ENCODE results near the gene MTR. TPM values are rescaled to one million over a fixed set of nuclear protein-coding genes. Genes with fewer than 3 reads are reported as not detected.
"Not testable (repeated sequence)": the region's sequence is repeated elsewhere in the genome, so short reads cannot be mapped to it uniquely, and the experiment has no call there.

MTR gene
- total RNA-seq, 2 experiments from 2014 or later, result 22.3 to 63.8 TPM

- H3K27ac ChIP-seq (ENCODE audit: low read depth, low read length, poor library complexity, severe bottlenecking), result no peak overlapping the region
- POLR2A ChIA-PET, result interaction anchor here (0.7 to 0.8 kb wide), 3 partner anchors 11 to 58 kb away, joined by 3 read pairs; no protein-coding TSS in a partner anchor
- H3K36me3 ChIP-seq (ENCODE audit: insufficient read depth, low read length), result peaks cover 93% of the 10 kb centered on the region
- no peak for DNase-seq (ENCODE audit: low spot score)
- H3K4me3 ChIP-seq (ENCODE audit: low read depth, low read length, poor library complexity, severe bottlenecking), result no peak overlapping the region
- no peak overlapping the region for H2AFZ ChIP-seq (ENCODE audit: low read length)
- CTCF ChIA-PET (ENCODE audit: unreplicated experiment), result no interaction called here
- TF ChIP-seq CTCF (conservative IDR thresholded peaks at IDR 0.05; ENCODE audit: low read length), result no peak
- TF ChIP-seq EZH2phosphoT487 (IDR thresholded peaks at IDR 0.05; ENCODE audit: borderline replicate concordance, low read depth, low read length), result no peak
- no peaks in the 10 kb centered on the region for H3K9me3 ChIP-seq (ENCODE audit: low read length)
- H4K20me1 ChIP-seq (ENCODE audit: insufficient read depth, low read length), result no peaks in the 10 kb centered on the region
- intact Hi-C loops (cut with micrococcal nuclease; ENCODE audit: unreplicated experiment), result no loop called here
- no TSS peak for BruUV-seq (replicated peaks)
- no peaks in the 10 kb centered on the region for H3K9me2 ChIP-seq (ENCODE audit: insufficient read depth, low read length)
- no peak overlapping the region for H3K4me2 ChIP-seq (ENCODE audit: low read length)
- no peaks in the 10 kb centered on the region for H3K79me2 ChIP-seq (ENCODE audit: insufficient read depth, low read depth, low read length)
- H3K4me1 ChIP-seq (ENCODE audit: insufficient read depth, low read length, poor library complexity, severe bottlenecking), result no peaks in the 10 kb centered on the region
Observed at GRCh38 chr1:236851871-236852270, 56.8 kb downstream of the MTR start.

DNA sequence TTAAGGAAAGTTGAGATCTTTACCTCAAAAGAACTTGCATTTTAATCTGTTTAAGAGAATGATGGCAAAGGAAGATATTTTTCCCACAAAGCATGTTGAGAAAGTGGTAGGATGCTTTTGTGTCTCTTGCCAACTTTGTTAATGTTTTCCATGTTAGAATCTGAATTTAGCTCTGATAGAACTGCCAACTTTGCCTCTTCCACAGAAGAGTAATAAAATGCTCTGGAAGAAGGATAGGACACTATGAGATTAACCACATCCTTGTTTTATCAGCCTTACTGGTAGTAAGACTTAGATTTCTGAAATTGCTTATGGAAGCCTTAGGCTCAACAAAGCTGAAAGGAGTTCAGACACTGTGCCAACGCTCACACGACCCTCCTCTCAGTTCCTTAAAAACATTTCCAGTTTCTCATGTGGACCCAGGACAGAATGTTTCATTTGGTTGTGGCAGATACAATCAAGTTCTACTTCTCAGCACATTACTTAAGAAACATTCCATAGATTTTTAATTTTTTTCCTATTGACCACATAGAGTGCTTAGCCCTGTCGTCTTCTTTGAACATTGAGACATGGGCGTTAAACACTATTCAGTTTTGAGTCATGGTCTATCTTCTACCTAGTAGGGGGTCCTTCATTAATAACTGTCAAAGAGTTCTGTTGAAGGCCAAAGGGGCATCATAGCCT, 59.0 kb downstream of the MTR start:
- no peaks in the 10 kb centered on the region for H3K79me2 ChIP-seq (ENCODE audit: insufficient read depth, low read depth, low read length)
- no peaks in the 10 kb centered on the region for H3K9me3 ChIP-seq (ENCODE audit: low read length)
- no peak overlapping the region for H3K27ac ChIP-seq (ENCODE audit: low read depth, low read length, poor library complexity, severe bottlenecking)
- no peak overlapping the region for H3K4me2 ChIP-seq (ENCODE audit: low read length)
- peaks cover 95% of the 10 kb centered on the region for H3K36me3 ChIP-seq (ENCODE audit: insufficient read depth, low read length)
- no peaks in the 10 kb centered on the region for H4K20me1 ChIP-seq (ENCODE audit: insufficient read depth, low read length)
- intact Hi-C loops (cut with micrococcal nuclease; ENCODE audit: unreplicated experiment), result no loop called here
- H3K4me1 ChIP-seq (ENCODE audit: insufficient read depth, low read length, poor library complexity, severe bottlenecking), result no peaks in the 10 kb centered on the region
- ChIA-PET CTCF (ENCODE audit: unreplicated experiment) (no interaction called here), POLR2A (no interaction called here)
- DNase-seq (ENCODE audit: low spot score), result no peak
- H3K9me2 ChIP-seq (ENCODE audit: insufficient read depth, low read length), result no peaks in the 10 kb centered on the region
- no peak overlapping the region for H3K4me3 ChIP-seq (ENCODE audit: low read depth, low read length, poor library complexity, severe bottlenecking)
- H2AFZ ChIP-seq (ENCODE audit: low read length), result no peak overlapping the region
- TF ChIP-seq CTCF (conservative IDR thresholded peaks at IDR 0.05; ENCODE audit: low read length) (no peak), EZH2phosphoT487 (IDR thresholded peaks at IDR 0.05; ENCODE audit: borderline replicate concordance, low read depth, low read length) (no peak)
- BruUV-seq (replicated peaks), result no TSS peak

DNA sequence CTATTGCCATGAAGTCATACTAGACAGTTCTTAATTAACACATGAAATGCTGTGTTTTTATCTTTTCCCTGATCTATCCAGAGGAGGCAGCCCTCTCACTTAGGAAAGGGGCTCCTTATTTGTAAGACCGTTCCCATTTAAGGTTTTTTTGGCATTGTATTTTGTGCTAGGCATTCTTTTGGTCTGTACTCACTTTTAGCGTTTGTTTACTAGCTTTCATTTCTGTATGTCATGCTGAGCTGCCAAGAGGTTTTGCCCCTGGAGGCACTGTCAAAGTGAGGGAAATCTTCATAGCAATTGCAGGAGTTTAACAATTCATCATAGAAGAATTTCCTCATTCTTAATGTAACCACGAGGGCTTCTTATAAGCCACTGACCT, 59.5 kb downstream of the MTR start:
- Histone ChIP-seq H3K4me3 (ENCODE audit: low read depth, low read length, poor library complexity, severe bottlenecking) (no peak overlapping the region), H3K27ac (ENCODE audit: low read depth, low read length, poor library complexity, severe bottlenecking) (no peak overlapping the region), H3K9me2 (ENCODE audit: insufficient read depth, low read length) (no peaks in the 10 kb centered on the region), H3K79me2 (ENCODE audit: insufficient read depth, low read depth, low read length) (no peaks in the 10 kb centered on the region), H3K36me3 (ENCODE audit: insufficient read depth, low read length) (peaks cover 95% of the 10 kb centered on the region), H3K4me1 (ENCODE audit: insufficient read depth, low read length, poor library complexity, severe bottlenecking) (no peaks in the 10 kb centered on the region), H2AFZ (ENCODE audit: low read length) (no peak overlapping the region), H3K4me2 (ENCODE audit: low read length) (no peak overlapping the region), H3K9me3 (ENCODE audit: low read length) (no peaks in the 10 kb centered on the region), H4K20me1 (ENCODE audit: insufficient read depth, low read length) (no peaks in the 10 kb centered on the region)
- CTCF ChIA-PET (ENCODE audit: unreplicated experiment), result no interaction called here
- DNase-seq (ENCODE audit: low spot score), result no peak
- POLR2A ChIA-PET, result interaction anchor here (1.5 kb wide), 1 partner anchor 256 kb away, joined by 4 read pairs; no protein-coding TSS in a partner anchor
- TF ChIP-seq EZH2phosphoT487 (IDR thresholded peaks at IDR 0.05; ENCODE audit: borderline replicate concordance, low read depth, low read length) (no peak), CTCF (conservative IDR thresholded peaks at IDR 0.05; ENCODE audit: low read length) (no peak)
- BruUV-seq (replicated peaks), result no TSS peak
- intact Hi-C loops (cut with micrococcal nuclease; ENCODE audit: unreplicated experiment), result no loop called here

GRCh38 chr1:236856649-236857048, 61.6 kb downstream of the MTR start:
- DNase-seq (ENCODE audit: low spot score); H2AFZ ChIP-seq (ENCODE audit: low read length); CTCF ChIA-PET (ENCODE audit: unreplicated experiment); H3K4me3 ChIP-seq (ENCODE audit: low read depth, low read length, poor library complexity, severe bottlenecking); H3K79me2 ChIP-seq (ENCODE audit: insufficient read depth, low read depth, low read length); intact Hi-C loops (cut with micrococcal nuclease; ENCODE audit: unreplicated experiment); H3K9me3 ChIP-seq (ENCODE audit: low read length); BruUV-seq (replicated peaks); H3K4me1 ChIP-seq (ENCODE audit: insufficient read depth, low read length, poor library complexity, severe bottlenecking); H3K9me2 ChIP-seq (ENCODE audit: insufficient read depth, low read length); H3K4me2 ChIP-seq (ENCODE audit: low read length); H3K27ac ChIP-seq (ENCODE audit: low read depth, low read length, poor library complexity, severe bottlenecking); H4K20me1 ChIP-seq (ENCODE audit: insufficient read depth, low read length); POLR2A ChIA-PET: not testable (repeated sequence)
- peaks cover 98% of the 10 kb centered on the region for H3K36me3 ChIP-seq (ENCODE audit: insufficient read depth, low read length)

Measured in OCI-LY7 (cell line).